NCI-H1417 treated with DMSO at 0.1 percent for 48 hours (cell line): ENCODE data around the gene ACP2.
"Not testable (repeated sequence)": the region's sequence is repeated elsewhere in the genome, so short reads cannot be mapped to it uniquely, and the experiment has no call there.

ENCODE experiments used
- DNase-seq: peaks from one replicate; lab custom pipeline; 2025; lab: John Stamatoyannopoulos, UW

ACP2 gene

GRCh38 chr11:47243454-47243853 lies 5.2 kb downstream of the ACP2 start:
- DNase-seq, result no peak

DNA sequence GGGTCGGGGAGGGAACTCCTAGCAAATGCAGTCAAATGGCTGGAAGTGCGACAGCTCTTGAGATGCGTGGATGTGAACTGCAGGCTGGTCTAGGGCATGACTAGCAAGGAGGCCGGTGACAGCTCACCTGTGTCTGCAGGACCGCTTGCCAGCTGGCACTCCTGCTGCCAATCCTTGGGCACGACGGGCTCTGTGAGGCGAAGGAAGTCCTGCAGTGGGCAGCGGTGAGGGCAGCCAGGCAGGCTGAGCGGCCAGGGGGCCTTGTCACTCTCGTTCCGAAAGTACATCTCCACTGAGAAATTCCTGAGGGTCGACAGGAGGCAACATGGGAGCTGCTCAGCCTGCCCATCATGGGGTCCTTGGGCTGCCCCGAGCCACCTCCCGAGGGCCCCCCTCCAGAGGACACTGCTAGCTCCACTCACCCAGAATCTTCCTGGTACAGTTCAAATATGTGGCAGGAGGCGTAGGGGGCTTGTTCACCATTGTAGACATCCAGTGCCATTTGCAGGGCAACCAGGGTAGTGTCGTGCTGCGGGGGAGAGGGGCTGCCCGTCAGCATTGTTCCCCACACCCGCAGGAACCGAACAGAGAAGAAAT lies 5.9 kb downstream of the ACP2 start:
- DNase-seq, result no peak

DNA sequence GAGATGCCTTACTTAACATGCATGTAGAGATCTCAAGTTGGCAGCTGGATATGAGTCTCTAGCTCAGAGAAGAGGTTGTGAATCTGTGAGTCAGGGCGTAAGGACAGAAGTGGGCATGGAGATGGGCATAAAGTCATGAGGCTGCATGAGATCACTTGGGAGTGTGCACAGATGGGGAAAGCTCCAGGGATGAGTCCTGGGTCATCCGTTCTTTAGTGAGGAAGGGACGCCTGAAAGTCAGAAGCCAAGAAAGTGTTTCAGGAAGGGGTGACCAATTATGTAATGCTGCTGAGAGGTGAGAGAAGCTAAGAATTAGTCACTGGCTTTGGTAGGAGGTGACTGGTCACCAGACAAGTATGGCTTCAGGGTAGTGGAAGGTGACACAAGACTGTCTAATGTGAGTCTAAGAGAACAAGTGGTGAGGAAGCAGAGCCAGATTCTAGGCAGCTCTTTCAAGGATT lies 6.7 kb downstream of the ACP2 start:
- DNase-seq, result no peak

- DNase-seq, result no peak
These were observed 8.8 kb downstream of the ACP2 start for GRCh38 chr11:47239852-47240251.

GRCh38 chr11:47236482-47236881 lies 12.1 kb downstream of the ACP2 start:
- no peak for DNase-seq

- no peak for DNase-seq
These were observed 13.5 kb downstream of the ACP2 start for GRCh38 chr11:47235163-47235562.

GRCh38 chr11:47234669-47235100 lies 13.9 kb downstream of the ACP2 start:
- DNase-seq, result no peak

GRCh38 chr11:47233989-47234668 lies 14.5 kb downstream of the ACP2 start:
- DNase-seq, result no peak

DNA sequence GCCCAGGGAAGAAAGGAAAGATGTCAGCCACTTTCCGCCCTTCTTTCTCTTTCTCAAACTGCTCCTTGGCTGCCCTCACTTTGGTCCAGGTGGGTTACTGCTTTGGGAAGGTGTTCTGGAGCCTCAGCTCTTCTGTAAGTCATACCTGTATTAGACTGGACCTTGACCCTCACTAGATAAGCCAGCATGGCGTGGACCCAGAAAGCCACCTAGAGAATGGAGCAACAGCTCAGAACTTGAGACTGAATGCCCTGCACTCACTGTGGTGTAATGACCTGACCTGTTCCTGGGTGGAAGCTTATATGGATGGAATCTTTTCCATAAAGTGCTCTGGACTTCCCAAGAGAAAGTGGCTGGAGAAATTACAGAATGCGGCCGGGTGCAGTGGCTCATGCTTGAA lies 15.6 kb downstream of the ACP2 start:
- DNase-seq, result no peak

DNA sequence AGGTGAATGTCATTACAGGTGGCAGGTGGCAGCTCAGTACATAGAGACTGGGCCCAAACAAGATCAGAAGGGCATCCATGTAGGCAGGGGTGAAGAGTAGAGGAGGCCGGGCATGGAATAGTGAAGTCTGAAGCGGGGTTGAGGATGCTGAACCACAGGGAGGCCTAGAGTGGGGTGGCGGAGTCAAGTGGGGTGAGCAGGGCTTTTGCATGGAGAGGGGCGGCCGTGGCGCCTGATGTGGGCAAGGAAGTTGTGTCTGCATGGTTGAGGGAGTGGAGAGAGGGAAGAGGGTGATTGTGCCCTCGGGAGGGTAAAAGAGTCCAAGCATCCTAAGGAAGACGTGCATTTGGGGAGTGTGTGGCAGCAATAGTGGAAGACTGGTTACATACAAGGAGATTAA lies 19.5 kb downstream of the ACP2 start:
- no peak for DNase-seq

GRCh38 chr11:47225552-47226400 lies 22.8 kb downstream of the ACP2 start:
- DNase-seq, result no peak

DNA sequence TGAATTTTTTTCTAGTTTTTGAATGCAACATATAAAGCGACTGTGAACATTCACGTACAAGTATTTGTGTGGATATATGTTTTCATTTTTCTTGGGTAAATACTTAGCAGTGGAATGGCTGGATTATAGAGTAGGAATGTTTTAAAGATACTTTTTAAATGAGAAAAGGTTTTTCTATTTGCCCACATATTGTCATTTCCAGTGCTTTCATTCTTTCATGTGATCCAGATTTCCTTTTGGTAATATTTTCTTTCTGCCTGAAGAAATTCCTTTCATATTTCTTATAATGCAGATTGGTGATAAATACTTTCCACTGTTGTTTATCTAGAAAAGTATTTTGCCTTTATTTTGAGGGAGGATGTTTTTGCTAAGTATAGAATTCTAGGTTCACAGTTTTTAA lies 25.9 kb downstream of the ACP2 start:
- DNase-seq, result no peak

- DNase-seq, result no peak
These were observed 28.2 kb downstream of the ACP2 start for GRCh38 chr11:47220401-47220821.

GRCh38 chr11:47216121-47216798 lies 32.4 kb downstream of the ACP2 start:
- DNase-seq, result no peak

DNA sequence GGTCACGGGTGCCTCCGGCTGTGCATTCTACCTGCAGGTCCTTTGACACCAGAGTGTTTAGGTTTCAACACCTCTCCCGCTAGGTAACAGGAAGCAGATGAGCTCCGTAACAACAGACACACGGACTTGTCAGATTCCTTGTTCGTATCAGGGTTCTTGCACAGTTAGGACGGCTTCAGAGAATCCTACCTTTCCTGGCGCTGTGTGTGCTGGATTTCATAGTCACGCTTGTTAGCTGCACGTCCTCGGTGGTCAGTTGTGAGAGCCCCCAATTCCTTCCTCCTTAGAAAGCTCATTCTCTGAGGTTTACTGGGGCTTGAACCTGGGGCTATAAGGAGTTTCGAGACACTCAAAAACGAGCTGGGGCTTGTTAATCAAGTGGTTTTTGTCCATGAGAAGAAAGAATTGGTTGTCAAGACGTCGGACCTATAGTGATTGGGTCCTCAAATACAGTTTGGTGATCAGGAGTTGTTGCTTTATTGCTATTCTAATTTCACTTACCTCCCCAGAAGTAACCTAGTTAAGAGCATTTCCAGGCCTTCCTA lies 33.2 kb downstream of the ACP2 start:
- peak; percentile 16 for DNase-seq

- DNase-seq, result peak; percentile 28
These were observed 34.6 kb downstream of the ACP2 start for GRCh38 chr11:47213950-47214565.

GRCh38 chr11:47212938-47213337 lies 35.7 kb downstream of the ACP2 start:
- no peak for DNase-seq

- DNase-seq, result no peak
These were observed 40.0 kb downstream of the ACP2 start for GRCh38 chr11:47208628-47209027.

GRCh38 chr11:47208008-47208552 lies 40.5 kb downstream of the ACP2 start:
- not testable (repeated sequence) for DNase-seq

DNA sequence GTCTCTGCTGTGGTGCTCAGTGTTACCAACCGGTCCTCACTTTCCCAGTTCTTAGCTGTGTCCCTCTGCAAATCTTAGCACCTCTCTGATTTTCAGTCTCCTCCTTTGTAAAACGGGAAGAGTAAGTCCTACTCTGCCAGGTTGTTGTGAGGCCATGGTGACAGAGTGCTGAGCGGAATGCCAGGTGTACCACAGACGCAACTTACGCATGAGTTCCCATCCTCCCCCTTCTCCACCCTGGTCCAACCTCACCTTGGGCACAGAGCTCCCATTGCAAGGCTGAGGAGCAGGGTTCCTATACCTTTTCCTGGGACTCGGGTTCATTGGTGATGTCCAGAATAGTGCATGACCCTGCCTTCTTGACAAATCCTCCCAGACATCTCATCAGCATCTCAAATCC lies 41.2 kb downstream of the ACP2 start:
- DNase-seq, result no peak

DNA sequence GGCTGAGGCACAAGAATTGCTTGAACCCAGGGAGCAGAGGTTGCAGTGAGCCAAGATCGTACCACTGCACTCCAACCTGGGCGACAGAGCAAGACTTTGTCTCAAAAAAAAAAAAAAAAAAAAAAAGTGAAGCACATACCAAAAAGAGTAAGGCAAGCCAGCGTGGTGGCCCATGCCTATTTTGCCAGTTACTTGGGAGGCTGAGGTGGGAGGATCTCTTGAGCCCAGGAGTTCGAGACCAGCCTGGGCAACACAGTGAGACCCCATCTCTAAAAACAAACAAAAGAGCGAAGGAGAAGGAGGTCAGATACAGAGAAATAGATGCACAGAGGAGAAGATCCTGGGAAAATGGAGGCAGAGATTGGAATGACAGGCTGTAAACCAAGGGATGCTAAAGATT lies 42.0 kb downstream of the ACP2 start:
- DNase-seq, result not testable (repeated sequence)
